Renal cortical epithelial cell (primary cell): ENCODE results near the gene OSBP. TPM values are rescaled to one million over a fixed set of nuclear protein-coding genes. Genes with fewer than 3 reads are reported as not detected.
A peak's percentile ranks its signal among the peaks of the same experiment; 100 is the strongest.
"Not testable (repeated sequence)": the region's sequence is repeated elsewhere in the genome, so short reads cannot be mapped to it uniquely, and the experiment has no call there.

ENCODE experiments used
- DNase-seq: peaks from one replicate; pipeline ENCODE4 v3.0.0-alpha.2; 2011; ENCODE audit warnings: low read depth
- total RNA-seq: library from RNA; depleted of rRNA; stranded (reverse); fragments of >200 nt; gene quantifications from 2 replicates; pipeline ENCODE4 v1.2.3, GENCODE V29; 2014

Gene OSBP
- total RNA-seq, 1 donor from 2014 or later, result 71.3 TPM

DNA sequence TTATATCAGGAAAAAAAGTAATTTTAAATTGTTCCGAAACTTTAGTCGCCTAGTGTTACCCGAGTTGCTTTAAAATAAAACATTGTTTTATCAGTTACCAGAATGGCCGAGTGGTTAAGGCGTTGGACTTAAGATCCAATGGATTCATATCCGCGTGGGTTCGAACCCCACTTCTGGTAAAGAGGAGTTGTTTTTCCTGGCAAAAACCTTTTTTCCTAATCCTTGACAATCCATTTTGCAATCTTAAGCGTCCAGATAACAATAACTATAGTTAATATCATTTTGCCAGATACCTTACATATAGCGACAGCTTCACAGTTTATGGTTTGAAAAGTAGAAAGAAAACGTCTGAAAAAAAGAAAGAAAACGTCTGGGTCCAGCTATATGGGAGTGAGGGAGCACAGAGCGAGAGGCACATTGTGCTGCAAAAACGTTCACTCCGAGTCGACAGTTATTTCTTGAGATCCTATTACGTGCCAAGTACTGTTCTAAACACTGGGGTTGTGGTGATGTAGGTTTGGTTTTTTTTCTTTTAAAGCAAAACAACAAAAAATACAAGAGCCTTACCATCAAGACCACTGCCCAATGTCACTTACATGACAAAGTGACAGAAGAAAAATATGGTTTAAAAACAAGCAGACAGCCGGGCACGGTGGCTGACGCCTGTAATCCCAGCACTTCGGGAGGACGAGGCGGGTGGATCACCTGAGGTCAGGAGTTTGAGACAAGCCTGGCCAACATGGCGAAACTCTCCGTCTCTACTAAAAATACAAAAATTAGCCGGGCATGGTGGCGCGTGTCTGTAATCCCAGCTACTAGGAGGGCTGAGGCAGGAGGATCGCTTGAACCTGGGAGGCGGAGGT lies 63.7 kb downstream of the OSBP start:
- DNase-seq, result peak; percentile 72

DNA sequence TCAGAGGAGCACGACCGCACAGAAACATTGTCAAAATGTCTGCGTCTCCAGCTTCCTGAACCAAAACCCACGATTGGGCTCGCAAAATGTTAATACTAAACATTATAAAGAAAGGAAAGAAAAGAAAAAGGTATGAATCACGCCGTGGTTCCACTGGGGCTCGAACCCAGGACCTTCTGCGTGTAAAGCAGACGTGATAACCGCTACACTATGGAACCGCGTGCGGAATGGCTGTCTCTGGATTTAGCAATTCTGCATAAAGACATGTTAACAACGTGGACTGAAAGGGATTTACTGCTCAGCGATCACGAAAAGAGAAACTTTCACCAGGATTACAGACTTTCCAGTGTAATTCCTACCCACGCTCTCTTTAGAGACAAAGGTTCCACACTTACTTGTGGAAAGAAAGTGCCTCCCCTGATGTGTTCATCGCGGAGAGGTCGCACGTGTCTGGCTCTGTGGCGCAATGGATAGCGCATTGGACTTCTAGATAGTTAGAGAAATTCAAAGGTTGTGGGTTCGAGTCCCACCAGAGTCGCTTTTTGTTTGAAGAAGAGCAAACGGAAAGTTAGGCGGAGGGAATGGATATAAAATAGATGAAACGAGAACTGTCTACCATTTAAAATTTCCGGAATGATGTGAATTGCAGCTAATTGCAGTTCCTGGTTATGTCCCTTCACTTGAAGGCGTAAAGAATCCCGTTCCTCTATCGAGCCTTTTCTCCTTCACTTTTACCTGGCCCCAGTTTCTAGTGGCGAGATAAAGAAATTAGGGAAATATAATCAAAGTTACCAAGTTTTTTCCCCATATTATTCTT lies 64.5 kb downstream of the OSBP start:
- peak; percentile 84 for DNase-seq

- DNase-seq, result peak; percentile 85
These were observed 65.2 kb downstream of the OSBP start for GRCh38 chr11:59550368-59550841.

DNA sequence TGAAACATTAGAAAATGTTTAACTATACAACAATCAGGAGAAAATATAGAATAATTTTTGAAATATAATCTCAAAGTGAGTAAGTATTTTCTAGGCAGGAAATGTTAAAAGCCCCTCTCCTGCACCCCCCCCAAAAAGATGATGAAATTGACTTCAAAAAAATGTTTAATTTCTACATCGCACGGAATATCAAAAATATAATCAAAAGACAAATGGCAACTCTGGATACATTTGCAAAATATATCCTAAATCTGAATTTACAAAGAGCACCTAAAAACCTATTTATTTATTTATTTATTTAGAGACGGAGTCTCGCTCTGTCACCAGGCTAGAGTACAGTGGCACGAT lies 67.3 kb downstream of the OSBP start:
- no peak for DNase-seq

- DNase-seq, result not testable (repeated sequence)
These were observed 67.8 kb downstream of the OSBP start for GRCh38 chr11:59547605-59548308.

DNA sequence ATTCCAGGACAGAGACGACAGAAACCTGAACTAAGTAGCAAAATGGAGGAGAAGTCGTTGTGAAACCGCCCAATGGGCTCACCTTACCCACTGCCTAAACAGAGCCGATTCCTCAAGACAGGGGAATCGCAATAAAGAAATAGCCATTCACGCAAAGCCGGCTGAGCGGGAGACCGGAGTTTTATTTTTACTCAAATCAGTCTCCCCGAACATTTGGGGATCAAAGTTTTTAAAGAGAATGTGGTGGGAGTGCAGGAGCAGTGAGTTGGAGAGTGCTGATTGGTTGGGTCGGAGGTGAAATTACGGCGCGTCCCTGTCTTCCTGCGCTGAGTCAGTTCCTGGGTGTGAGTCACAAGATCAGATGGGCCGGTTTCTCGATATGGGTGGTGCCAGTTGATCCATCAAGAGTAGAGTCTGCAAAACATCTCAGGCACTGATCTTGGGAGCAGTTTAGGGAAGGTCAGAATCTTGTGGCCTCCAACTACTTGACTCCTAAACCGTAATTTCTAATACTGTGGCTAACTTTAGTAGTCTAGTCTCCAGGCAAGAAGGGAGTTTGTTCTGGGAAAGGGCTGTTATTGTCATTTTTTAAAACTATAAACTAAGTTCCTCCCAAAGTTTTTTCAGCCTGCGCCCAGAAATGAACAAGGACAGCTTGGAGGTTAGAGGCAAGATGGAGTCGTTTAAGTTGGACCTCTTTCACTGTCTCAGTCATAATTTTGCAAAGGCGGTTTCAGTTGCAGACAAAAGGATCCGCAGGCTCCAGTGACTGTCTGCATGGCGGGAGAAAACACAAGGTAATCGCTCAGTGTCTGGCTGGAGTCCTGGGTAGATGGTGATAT lies 70.2 kb downstream of the OSBP start:
- no peak for DNase-seq

DNA sequence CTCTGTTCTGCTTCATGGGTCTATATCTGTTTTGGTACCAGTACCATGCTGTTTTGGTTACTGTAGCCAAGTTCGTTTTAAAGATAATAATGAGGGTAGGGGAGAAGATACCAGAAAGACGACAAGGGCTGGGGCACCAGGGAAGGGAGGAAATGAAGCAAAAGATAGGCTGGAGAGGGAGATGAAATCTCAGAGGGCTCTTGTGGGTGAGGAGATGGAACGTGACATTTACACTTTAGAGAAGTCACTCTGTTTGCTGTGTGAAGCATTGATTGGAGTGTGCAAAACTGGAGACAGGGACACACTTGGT lies 70.8 kb downstream of the OSBP start:
- DNase-seq, result no peak

DNA sequence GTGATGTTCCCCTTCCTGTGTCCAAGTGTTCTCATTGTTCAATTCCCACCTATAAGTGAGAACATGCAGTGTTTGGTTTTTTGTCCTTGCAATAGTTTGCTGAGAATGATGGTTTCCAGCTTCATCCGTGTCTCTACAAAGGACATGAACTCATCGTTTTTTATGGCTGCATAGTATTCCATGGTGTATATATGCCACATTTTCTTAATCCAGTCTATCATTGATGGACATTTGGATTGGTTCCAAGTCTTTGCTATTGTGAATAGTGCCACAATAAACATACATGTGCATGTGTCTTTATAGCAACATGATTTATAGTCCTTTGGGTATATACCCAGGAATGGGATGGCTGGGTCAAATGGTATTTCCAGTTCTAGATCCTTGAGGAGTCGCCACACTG lies 71.9 kb downstream of the OSBP start:
- not testable (repeated sequence) for DNase-seq

DNA sequence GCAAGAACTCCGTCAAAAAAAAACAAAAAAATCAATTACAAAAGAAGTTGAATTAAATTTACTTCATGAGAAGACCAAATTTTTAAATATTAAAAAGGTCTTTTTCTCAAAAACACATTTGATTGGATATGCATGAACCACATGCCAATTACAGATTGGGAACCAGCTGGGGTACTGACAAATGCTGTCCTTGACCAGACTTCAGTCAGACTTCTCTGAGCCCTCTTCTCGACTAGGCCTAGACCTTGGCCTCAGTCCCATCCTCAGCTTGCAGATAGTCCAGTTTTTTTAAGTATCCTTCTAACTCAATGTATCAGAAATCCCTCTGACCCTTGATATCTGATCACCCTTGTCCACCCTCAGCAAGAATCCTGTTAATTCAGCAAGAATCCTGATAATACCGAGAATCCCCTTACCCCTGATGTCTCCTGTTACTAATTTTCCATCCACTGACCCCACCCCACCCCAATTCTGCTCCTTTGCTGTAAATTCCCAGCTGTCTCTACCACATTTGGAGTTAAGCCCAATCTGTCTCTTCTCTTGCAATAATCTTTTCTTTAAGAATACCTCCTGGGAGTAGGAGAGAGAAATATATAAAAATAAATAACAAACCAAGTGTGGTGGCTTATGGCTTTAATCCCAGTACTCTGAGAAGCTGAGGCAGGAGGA lies 73.3 kb downstream of the OSBP start:
- no peak for DNase-seq

GRCh38 chr11:59534676-59535075 lies 80.9 kb downstream of the OSBP start:
- DNase-seq, result no peak

GRCh38 chr11:59532620-59533019 lies 83.0 kb downstream of the OSBP start:
- no peak for DNase-seq

DNA sequence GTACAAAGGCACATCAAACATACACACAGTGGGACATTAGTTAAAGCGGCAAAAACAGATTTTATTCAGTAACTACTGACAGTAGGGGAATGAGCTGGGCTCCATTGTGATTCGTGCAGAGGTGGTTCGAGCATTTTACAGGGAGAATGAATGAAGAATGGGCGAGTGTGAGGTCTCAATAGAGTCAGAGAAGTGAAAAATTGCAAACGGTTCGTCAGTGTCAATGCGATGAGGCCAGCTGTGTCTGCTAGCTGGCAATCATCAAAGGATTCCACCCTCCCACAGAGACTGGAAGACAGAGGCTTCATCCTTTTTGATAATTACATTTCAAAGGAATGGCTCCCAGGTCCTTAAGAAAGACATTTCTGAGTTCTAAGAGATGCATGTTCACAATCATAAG lies 86.9 kb downstream of the OSBP start:
- no peak for DNase-seq

Other genes with a start within 250 kb of the OSBP start
- not detected in 2 replicates for gene OR5A2, start 189.4 kb downstream of the OSBP start, total RNA-seq
- not detected in 2 replicates for gene OR5A1, start 179.3 kb downstream of the OSBP start, total RNA-seq
- gene OR4D6, start 158.8 kb downstream of the OSBP start, total RNA-seq, result not detected in 2 replicates
- not detected in 2 replicates for gene OR4D10, start 142.5 kb downstream of the OSBP start, total RNA-seq
- not detected in 2 replicates for gene OR4D11, start 112.2 kb downstream of the OSBP start, total RNA-seq
- not detected in 2 replicates for gene OR4D9, start 104.2 kb downstream of the OSBP start, total RNA-seq
- gene PATL1, start 53.3 kb upstream of the OSBP start, total RNA-seq, result 6.3 and 20.6 TPM in 2 replicates
- gene OR10V1, start 98.1 kb upstream of the OSBP start, total RNA-seq, result not detected in 2 replicates
- 58.0 and 91.6 TPM in 2 replicates for gene STX3, start 139.6 kb upstream of the OSBP start, total RNA-seq
- gene MRPL16, start 195.0 kb upstream of the OSBP start, total RNA-seq, result 43.2 and 43.9 TPM in 2 replicates
- gene CBLIF, start 229.7 kb upstream of the OSBP start, total RNA-seq, result not detected in 2 replicates